ENCODE data around the gene MPRIP. TPM values are rescaled to one million over a fixed set of nuclear protein-coding genes. Genes with fewer than 3 reads are reported as not detected.
"Not testable (repeated sequence)": the region's sequence is repeated elsewhere in the genome, so short reads cannot be mapped to it uniquely, and the experiment has no call there.

Gene MPRIP
- total and polyA plus RNA-seq, 4 donors = 87.7 to 186 (median 162) TPM

DNA sequence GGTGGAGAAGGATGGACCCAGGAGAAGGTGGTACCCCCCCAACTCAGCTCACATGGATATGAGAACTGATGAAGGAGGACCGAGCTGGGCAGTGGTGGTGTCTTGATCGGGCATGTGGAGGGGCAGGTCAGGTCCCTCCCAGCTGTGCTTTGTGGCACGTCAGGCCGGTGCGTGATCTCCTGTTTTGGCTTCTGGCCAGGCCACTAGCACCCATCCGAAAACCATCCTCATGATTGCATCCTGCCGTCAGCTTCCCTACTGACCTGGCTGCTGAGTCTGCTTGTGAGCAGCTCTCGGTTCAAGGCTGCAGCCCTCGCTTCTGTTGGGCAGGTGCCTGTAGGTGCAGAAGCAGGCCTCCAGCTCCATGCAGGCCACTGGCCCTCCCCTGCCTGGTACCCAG, 110.8 kb downstream of the MPRIP start:
- Histone ChIP-seq H3K4me3 (ENCODE audit: low read depth, low read length) (no peak overlapping the region), H3K27ac (ENCODE audit: low read depth, low read length) (no peak overlapping the region), H3K36me3 (ENCODE audit: control insufficient read depth, insufficient read depth, low read length) (peaks cover 83% of the 10 kb centered on the region), H3K27me3 (ENCODE audit: control insufficient read depth, insufficient read depth, low read length) (no peaks in the 10 kb centered on the region), H3K4me1 (ENCODE audit: control insufficient read depth, insufficient read depth, low read length) (peaks cover 16% of the 10 kb centered on the region), H3K9me3 (ENCODE audit: control insufficient read depth, insufficient read depth, low read length) (no peaks in the 10 kb centered on the region)
- WGBS (ENCODE audit: insufficient coverage) = 92% methylated on average over 8 of the region's 9 CpGs
- DNase-seq (ENCODE audit: low read depth in 4 of 6, low spot score in 6 of 6) = no peak

DNA sequence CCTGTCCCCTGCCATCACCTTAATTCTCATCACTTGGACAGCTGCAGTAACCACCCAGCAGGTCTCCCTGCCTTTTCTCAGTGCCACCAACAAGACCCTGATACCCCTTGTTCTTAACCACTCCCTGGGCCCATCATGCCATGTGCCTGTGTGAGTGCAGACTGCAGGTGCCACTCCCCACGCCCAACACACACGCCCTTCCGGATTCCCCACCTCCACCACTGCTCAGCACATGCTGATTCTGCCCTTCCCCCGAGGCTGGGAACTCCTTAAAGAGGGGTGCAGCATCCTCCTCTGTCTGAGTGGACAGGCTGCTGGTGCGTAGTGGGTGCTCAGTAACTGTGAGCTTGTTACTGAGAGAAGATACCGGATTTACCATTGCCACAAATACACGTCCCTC, 111.5 kb downstream of the MPRIP start:
- H3K4me1 ChIP-seq (ENCODE audit: control insufficient read depth, insufficient read depth, low read length) = peaks cover 16% of the 10 kb centered on the region
- H3K4me3 ChIP-seq (ENCODE audit: low read depth, low read length) = no peak overlapping the region
- H3K27ac ChIP-seq (ENCODE audit: low read depth, low read length) = no peak overlapping the region
- peaks cover 88% of the 10 kb centered on the region for H3K36me3 ChIP-seq (ENCODE audit: control insufficient read depth, insufficient read depth, low read length)
- DNase-seq (ENCODE audit: low read depth in 4 of 6, low spot score in 6 of 6) = no peak
- no CpG with 5 or more reads among the region's 7 CpGs for WGBS (ENCODE audit: insufficient coverage)
- no peaks in the 10 kb centered on the region for H3K9me3 ChIP-seq (ENCODE audit: control insufficient read depth, insufficient read depth, low read length)
- no peaks in the 10 kb centered on the region for H3K27me3 ChIP-seq (ENCODE audit: control insufficient read depth, insufficient read depth, low read length)

DNA sequence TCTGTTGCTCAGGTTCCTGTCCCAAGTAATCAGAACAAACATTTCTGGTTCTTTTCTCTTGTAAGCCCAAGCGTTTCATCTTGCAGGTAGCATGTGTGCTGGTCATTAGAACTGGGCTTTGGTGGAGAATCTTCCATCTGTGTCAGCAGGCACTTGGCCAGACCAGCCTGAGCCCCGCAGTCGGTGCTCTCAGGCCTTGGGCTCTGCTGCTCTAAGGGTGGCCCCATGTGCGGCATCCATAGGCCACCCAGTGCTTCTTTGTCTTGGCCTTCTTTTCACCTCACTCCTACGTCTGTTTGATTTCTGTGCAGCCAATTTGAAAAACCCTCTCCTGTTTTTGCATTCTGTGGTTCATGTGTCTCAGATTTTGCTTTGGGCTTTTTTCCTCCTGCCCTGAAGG, 112.3 kb downstream of the MPRIP start:
- 80% methylated on average over 1 of the region's 5 CpGs for WGBS (ENCODE audit: insufficient coverage)
- H3K27me3 ChIP-seq (ENCODE audit: control insufficient read depth, insufficient read depth, low read length) = no peaks in the 10 kb centered on the region
- H3K4me1 ChIP-seq (ENCODE audit: control insufficient read depth, insufficient read depth, low read length) = peaks cover 16% of the 10 kb centered on the region
- no peak overlapping the region for H3K27ac ChIP-seq (ENCODE audit: low read depth, low read length)
- no peaks in the 10 kb centered on the region for H3K9me3 ChIP-seq (ENCODE audit: control insufficient read depth, insufficient read depth, low read length)
- H3K4me3 ChIP-seq (ENCODE audit: low read depth, low read length) = no peak overlapping the region
- H3K36me3 ChIP-seq (ENCODE audit: control insufficient read depth, insufficient read depth, low read length) = peaks cover 92% of the 10 kb centered on the region
- no peak for DNase-seq (ENCODE audit: low read depth in 4 of 6, low spot score in 6 of 6)

- Histone ChIP-seq H3K9me3 (ENCODE audit: control insufficient read depth, insufficient read depth, low read length) (no peaks in the 10 kb centered on the region), H3K4me3 (ENCODE audit: low read depth, low read length) (no peak overlapping the region), H3K27ac (ENCODE audit: low read depth, low read length) (no peak overlapping the region), H3K27me3 (ENCODE audit: control insufficient read depth, insufficient read depth, low read length) (no peaks in the 10 kb centered on the region), H3K36me3 (ENCODE audit: control insufficient read depth, insufficient read depth, low read length) (peaks cover 94% of the 10 kb centered on the region), H3K4me1 (ENCODE audit: control insufficient read depth, insufficient read depth, low read length) (peaks cover 16% of the 10 kb centered on the region)
- WGBS (ENCODE audit: insufficient coverage) = 93% methylated on average over 5 of the region's 8 CpGs
- no peak for DNase-seq (ENCODE audit: low read depth in 4 of 6, low spot score in 6 of 6)
Observed at GRCh38 chr17:17154981-17155380, 112.7 kb downstream of the MPRIP start.

- 74% methylated on average over 3 of the region's 3 CpGs for WGBS (ENCODE audit: insufficient coverage)
- Histone ChIP-seq H3K27ac (ENCODE audit: low read depth, low read length) (no peak overlapping the region), H3K4me3 (ENCODE audit: low read depth, low read length) (no peak overlapping the region), H3K9me3 (ENCODE audit: control insufficient read depth, insufficient read depth, low read length) (no peaks in the 10 kb centered on the region), H3K36me3 (ENCODE audit: control insufficient read depth, insufficient read depth, low read length) (peaks cover 96% of the 10 kb centered on the region), H3K4me1 (ENCODE audit: control insufficient read depth, insufficient read depth, low read length) (peaks cover 16% of the 10 kb centered on the region), H3K27me3 (ENCODE audit: control insufficient read depth, insufficient read depth, low read length) (no peaks in the 10 kb centered on the region)
- DNase-seq (ENCODE audit: low read depth in 4 of 6, low spot score in 6 of 6) = no peak
Observed at GRCh38 chr17:17155568-17155967, 113.3 kb downstream of the MPRIP start.

- H3K36me3 ChIP-seq (ENCODE audit: control insufficient read depth, insufficient read depth, low read length) = peaks cover 97% of the 10 kb centered on the region
- no peak overlapping the region for H3K27ac ChIP-seq (ENCODE audit: low read depth, low read length)
- no peaks in the 10 kb centered on the region for H3K9me3 ChIP-seq (ENCODE audit: control insufficient read depth, insufficient read depth, low read length)
- H3K4me1 ChIP-seq (ENCODE audit: control insufficient read depth, insufficient read depth, low read length) = peaks cover 16% of the 10 kb centered on the region
- no peak for DNase-seq (ENCODE audit: low read depth in 4 of 6, low spot score in 6 of 6)
- H3K4me3 ChIP-seq (ENCODE audit: low read depth, low read length) = no peak overlapping the region
- H3K27me3 ChIP-seq (ENCODE audit: control insufficient read depth, insufficient read depth, low read length) = no peaks in the 10 kb centered on the region
- 71% methylated on average over 4 of the region's 4 CpGs for WGBS (ENCODE audit: insufficient coverage)
Observed at GRCh38 chr17:17156107-17156506, 113.8 kb downstream of the MPRIP start.

DNA sequence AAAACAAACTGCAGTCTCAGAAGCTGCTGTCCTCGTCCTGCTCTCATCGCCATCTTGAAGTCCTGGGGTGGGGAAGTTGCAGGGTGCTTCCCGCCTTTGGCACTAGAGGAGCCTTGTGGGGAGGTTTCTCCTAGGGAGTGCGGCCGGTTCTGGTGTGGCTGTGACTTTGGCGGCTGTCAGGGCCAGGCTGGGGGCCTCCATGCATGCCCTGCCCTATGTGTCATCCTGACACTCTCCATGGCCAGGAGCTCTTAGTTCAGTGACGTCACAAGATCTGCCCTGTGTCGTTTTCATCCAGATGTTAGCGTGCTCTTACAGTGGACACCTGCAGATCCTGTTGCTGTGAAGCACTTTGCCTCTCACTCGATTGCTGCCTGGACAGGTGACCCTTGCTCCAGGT, 114.3 kb downstream of the MPRIP start:
- 79% methylated on average over 10 of the region's 10 CpGs for WGBS (ENCODE audit: insufficient coverage)
- H3K36me3 ChIP-seq (ENCODE audit: control insufficient read depth, insufficient read depth, low read length) = peaks cover 96% of the 10 kb centered on the region
- H3K27me3 ChIP-seq (ENCODE audit: control insufficient read depth, insufficient read depth, low read length) = no peaks in the 10 kb centered on the region
- no peak overlapping the region for H3K4me3 ChIP-seq (ENCODE audit: low read depth, low read length)
- peaks cover 13% of the 10 kb centered on the region for H3K4me1 ChIP-seq (ENCODE audit: control insufficient read depth, insufficient read depth, low read length)
- H3K9me3 ChIP-seq (ENCODE audit: control insufficient read depth, insufficient read depth, low read length) = no peaks in the 10 kb centered on the region
- H3K27ac ChIP-seq (ENCODE audit: low read depth, low read length) = no peak overlapping the region
- DNase-seq (ENCODE audit: low read depth in 4 of 6, low spot score in 6 of 6) = no peak

DNA sequence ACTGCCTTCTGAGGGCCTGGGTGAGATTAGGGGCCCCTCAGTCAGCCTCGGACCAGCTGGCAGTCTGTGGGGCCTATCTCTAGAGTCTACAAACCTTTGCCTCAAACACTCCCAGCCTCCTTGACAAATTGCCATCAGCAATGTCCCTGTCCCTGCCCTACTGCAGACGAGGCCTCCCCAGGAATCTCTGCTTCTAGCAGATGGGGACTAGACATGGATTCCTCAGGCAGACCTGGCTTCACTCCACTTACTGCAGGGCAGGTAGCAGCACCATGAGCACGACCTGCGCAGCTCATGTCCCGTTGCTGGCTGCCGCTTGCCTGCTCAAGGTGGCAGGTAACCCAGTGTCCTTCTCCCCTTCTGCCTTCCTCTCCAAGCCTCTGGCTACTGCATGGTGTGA, 114.8 kb downstream of the MPRIP start:
- no peak overlapping the region for H3K4me3 ChIP-seq (ENCODE audit: low read depth, low read length)
- 96% methylated on average over 6 of the region's 6 CpGs for WGBS (ENCODE audit: insufficient coverage)
- peaks cover 8% of the 10 kb centered on the region for H3K4me1 ChIP-seq (ENCODE audit: control insufficient read depth, insufficient read depth, low read length)
- no peaks in the 10 kb centered on the region for H3K27me3 ChIP-seq (ENCODE audit: control insufficient read depth, insufficient read depth, low read length)
- no peaks in the 10 kb centered on the region for H3K9me3 ChIP-seq (ENCODE audit: control insufficient read depth, insufficient read depth, low read length)
- no peak for DNase-seq (ENCODE audit: low read depth in 4 of 6, low spot score in 6 of 6)
- H3K27ac ChIP-seq (ENCODE audit: low read depth, low read length) = no peak overlapping the region
- peaks cover 96% of the 10 kb centered on the region for H3K36me3 ChIP-seq (ENCODE audit: control insufficient read depth, insufficient read depth, low read length)

- not testable (repeated sequence) for H3K27me3 ChIP-seq (ENCODE audit: control insufficient read depth, insufficient read depth, low read length); H3K4me1 ChIP-seq (ENCODE audit: control insufficient read depth, insufficient read depth, low read length); H3K27ac ChIP-seq (ENCODE audit: low read depth, low read length); DNase-seq (ENCODE audit: low read depth in 4 of 6, low spot score in 6 of 6); H3K4me3 ChIP-seq (ENCODE audit: low read depth, low read length); H3K9me3 ChIP-seq (ENCODE audit: control insufficient read depth, insufficient read depth, low read length)
- 98% methylated on average over 31 of the region's 33 CpGs for WGBS (ENCODE audit: insufficient coverage)
- H3K36me3 ChIP-seq (ENCODE audit: control insufficient read depth, insufficient read depth, low read length) = peaks cover 90% of the 10 kb centered on the region
Observed at GRCh38 chr17:17158506-17158905, 116.2 kb downstream of the MPRIP start.

GRCh38 chr17:17159571-17159970, 117.3 kb downstream of the MPRIP start:
- Histone ChIP-seq H3K27ac (ENCODE audit: low read depth, low read length) (no peak overlapping the region), H3K9me3 (ENCODE audit: control insufficient read depth, insufficient read depth, low read length) (no peaks in the 10 kb centered on the region), H3K36me3 (ENCODE audit: control insufficient read depth, insufficient read depth, low read length) (peaks cover 86% of the 10 kb centered on the region), H3K4me3 (ENCODE audit: low read depth, low read length) (no peak overlapping the region), H3K27me3 (ENCODE audit: control insufficient read depth, insufficient read depth, low read length) (no peaks in the 10 kb centered on the region), H3K4me1 (ENCODE audit: control insufficient read depth, insufficient read depth, low read length) (no peaks in the 10 kb centered on the region)
- DNase-seq (ENCODE audit: low read depth in 4 of 6, low spot score in 6 of 6) = no peak
- WGBS (ENCODE audit: insufficient coverage) = 100% methylated on average over 2 of the region's 4 CpGs
